GM12878 (cell line): Measurements from ENCODE around the gene ICA1. TPM values are rescaled to one million over a fixed set of nuclear protein-coding genes. Genes with fewer than 3 reads are reported as not detected.

Experiments used
- ATAC-seq: fragments of 200-7000 bp; cut with Tn5 transposase; 3 replicates; pipeline ENCODE4 v1.9.1; 2020; ENCODE audit warnings: mild to moderate bottlenecking, moderate library complexity
- BruUV-seq: library from RNA; stranded (reverse); fragments of 400-500 nt; replicated peaks from 2 replicates; lab custom pipeline; 2021; lab: Mats Ljungman, UMichigan
- CTCF ChIA-PET: fragments of 300-600 bp; sonication (Branson Sonifier 250); formaldehyde crosslinking; extraction: SDS; loops from one replicate; lab custom pipeline; 2021; ENCODE audit warnings: inconsistent platforms; lab: Yijun Ruan, JAX
- POLR2A ChIA-PET: fragments of 350-600 bp; formaldehyde crosslinking; extraction: SDS; loops from one replicate; lab custom pipeline; 2021; ENCODE audit warnings: inconsistent platforms; lab: Charles Lee
- RAD21 ChIA-PET: fragments of 300-600 bp; sonication (Branson Sonifier 250); formaldehyde crosslinking; loops from one replicate; lab custom pipeline; 2023; ENCODE audit warnings: antibody characterized with exemption; ENCODE audit not compliant: unreplicated experiment; lab: Charles Lee
- SMC1A ChIA-PET: fragments of 300-600 bp; sonication (Branson Sonifier 250); formaldehyde crosslinking; loops from one replicate; lab custom pipeline; 2023; ENCODE audit not compliant: unreplicated experiment, uncharacterized antibody; lab: Charles Lee
- DNase-seq: peaks from one replicate; pipeline ENCODE4 v3.0.0-alpha.2; 2011; ENCODE audit warnings: low read depth, low spot score
- FAIRE-seq: peaks from 3 replicates; lab custom pipeline; 2011; peaks lifted over from hg19 to GRCh38; lab: Jason Lieb, UNC
- H2AFZ ChIP-seq: 2 replicates; pipeline ENCODE4 v1.6.0; 2011; ENCODE audit warnings: low read depth, low read length, control low read depth; ENCODE audit not compliant: control insufficient read depth
- H3K27ac ChIP-seq: 2 replicates; pipeline ENCODE4 v1.5.1; 2011; ENCODE audit warnings: control low read depth; ENCODE audit not compliant: control insufficient read depth, insufficient read depth
- H3K27me3 ChIP-seq, 2 experiments: replicated peaks in 1 of 2; 2 replicates each; pipeline versions ENCODE4 v1.6.0 to v1.6.1; 2011; ENCODE audit warnings: low read length in 1 of 2; ENCODE audit not compliant: control insufficient read depth in 2 of 2, insufficient read depth in 2 of 2
- H3K36me3 ChIP-seq, 2 experiments: 2 replicates each; pipeline ENCODE4 v1.5.1; 2011; ENCODE audit warnings: low read length in 1 of 2; ENCODE audit not compliant: control insufficient read depth in 2 of 2, insufficient read depth in 2 of 2
- H3K4me1 ChIP-seq: 2 replicates; pipeline ENCODE4 v1.6.1; 2011; ENCODE audit warnings: mild to moderate bottlenecking, low read length, moderate library complexity, mixed read lengths; ENCODE audit not compliant: control insufficient read depth, insufficient read depth
- H3K4me2 ChIP-seq: 2 replicates; pipeline ENCODE4 v1.6.0; 2011; ENCODE audit warnings: control low read depth; ENCODE audit not compliant: control insufficient read depth, insufficient read depth
- H3K4me3 ChIP-seq: fragments of 200-600 bp; sonication (generic); 2 replicates; pipeline ENCODE4 v1.5.1; 2016
- H3K79me2 ChIP-seq: 2 replicates; pipeline ENCODE4 v1.6.0; 2011; ENCODE audit warnings: low read length; ENCODE audit not compliant: control insufficient read depth, insufficient read depth
- H3K9ac ChIP-seq: 2 replicates; pipeline ENCODE4 v1.8.0; 2011; ENCODE audit warnings: low read length, control low read depth, mixed read lengths; ENCODE audit not compliant: control insufficient read depth, insufficient read depth
- H3K9me3 ChIP-seq: replicated peaks from 3 replicates; pipeline ENCODE4 v1.5.1; 2011; ENCODE audit warnings: mild to moderate bottlenecking, low read length; ENCODE audit not compliant: control insufficient read depth, insufficient read depth
- H4K20me1 ChIP-seq: 2 replicates; pipeline ENCODE4 v1.6.0; 2011; ENCODE audit not compliant: control insufficient read depth, insufficient read depth
- BACH1 ChIP-seq: fragments of 450-650 bp; IDR thresholded peaks from 2 replicates; pipeline ENCODE4 v1.6.1; 2017; ENCODE audit warnings: mild to moderate bottlenecking, borderline replicate concordance
- BHLHE40 ChIP-seq, 2 experiments: fragments of 450-650 bp in 1 of 2; IDR thresholded peaks; 2 replicates each; pipeline ENCODE4 v1.6.1; 2011 to 2017; ENCODE audit warnings: low read depth in 2 of 2, borderline replicate concordance in 1 of 2, improper control_type of control experiment in 1 of 2, low read length in 1 of 2, mild to moderate bottlenecking in 1 of 2
- CREB1 ChIP-seq: IDR thresholded peaks from 2 replicates; pipeline ENCODE4 v1.6.1; 2012; ENCODE audit warnings: low read depth, mild to moderate bottlenecking, inconsistent platforms
- FOXK2 ChIP-seq: fragments of 450-650 bp; IDR thresholded peaks from 2 replicates; pipeline ENCODE4 v1.6.1; 2017; ENCODE audit warnings: mild to moderate bottlenecking, moderate library complexity
- FOXM1 ChIP-seq: IDR thresholded peaks from 2 replicates; pipeline ENCODE4 v1.6.1; 2012; ENCODE audit warnings: low read depth, mild to moderate bottlenecking, inconsistent platforms, low read length, moderate library complexity
- GABPA ChIP-seq: IDR thresholded peaks from 2 replicates; pipeline ENCODE4 v1.6.1; 2014; ENCODE audit warnings: antibody characterized with exemption, low read depth, mild to moderate bottlenecking, inconsistent platforms
- KAT2A ChIP-seq: conservative IDR thresholded peaks from 2 replicates; pipeline ENCODE4 v1.6.1; 2011; ENCODE audit warnings: low read depth, low read length; ENCODE audit not compliant: control insufficient read depth
- KLF5 ChIP-seq: fragments of 450-650 bp; IDR thresholded peaks from 2 replicates; pipeline ENCODE4 v1.6.1; 2014; ENCODE audit warnings: mild to moderate bottlenecking; ENCODE audit not compliant: partially characterized antibody
- MEF2A ChIP-seq: IDR thresholded peaks from 2 replicates; pipeline ENCODE4 v1.6.1; 2011; ENCODE audit warnings: low read depth, mild to moderate bottlenecking, low read length, moderate library complexity; ENCODE audit not compliant: insufficient read depth
- MTA2 ChIP-seq: fragments of 450-650 bp; IDR thresholded peaks from 2 replicates; pipeline ENCODE4 v1.6.1; 2016; ENCODE audit warnings: low read depth, mild to moderate bottlenecking, moderate library complexity
- RUNX3 ChIP-seq: IDR thresholded peaks from 2 replicates; pipeline ENCODE4 v1.6.1; 2012; ENCODE audit warnings: low read length, inconsistent platforms
- STAT1 ChIP-seq: fragments of 450-650 bp; conservative IDR thresholded peaks from 2 replicates; pipeline ENCODE4 v1.6.1; 2014; ENCODE audit warnings: antibody characterized with exemption, mild to moderate bottlenecking
- TCF3 ChIP-seq: IDR thresholded peaks from 2 replicates; pipeline ENCODE4 v1.6.1; 2012; ENCODE audit warnings: low read depth, mild to moderate bottlenecking, low read length, borderline replicate concordance; ENCODE audit not compliant: insufficient read depth
- WGBS: methylation state at CpG from one replicate; pipeline ENCODE4 v1.1.6; 2016; ENCODE audit warnings: low lambda C conversion rate; ENCODE audit not compliant: insufficient replicate concordance, insufficient coverage; ENCODE audit errors: missing lambda C conversion rate; 5-methylcytosine and 5-hydroxymethylcytosine counted together
- in situ Hi-C: fragments of 300-500 bp; cut with MboI; formaldehyde crosslinking; loops from 9 replicates; pipeline ENCODE4 v1.14.3; 2018; ENCODE audit warnings: mixed read lengths
- intact Hi-C: fragments of 100-400 bp; cut with micrococcal nuclease; formaldehyde crosslinking; loops from one replicate; pipeline ENCODE4 v1.14.2; 2022; ENCODE audit not compliant: unreplicated experiment
- polyA plus RNA-seq, 11 experiments: library from polyadenylated mRNA; depleted of rRNA in 4 of 11; unstranded in 6 of 11; stranded (reverse) in 5 of 11; fragments of >200 nt; fragmentation: Nextera tagmentation in 4 of 11; fragmentation: Illumina TruSeq in 1 of 11; extraction: Ambion mirVana in 4 of 11; extraction: Trizol in 1 of 11; gene quantifications; 1 replicate in 1 of 11; 2 replicates in 10 of 11; pipeline versions ENCODE4 v1.2.1 to v1.2.3, GENCODE V29; 2011 to 2016; ENCODE audit warnings: inconsistent platforms in 2 of 11, missing spikeins in 2 of 11, low read depth in 1 of 11
- total RNA-seq, 4 experiments: library from RNA; depleted of rRNA in 3 of 4; stranded (reverse); fragments of >200 nt in 3 of 4; fragmentation: Illumina TruSeq in 1 of 4; extraction: Trizol in 1 of 4; gene quantifications; 2 replicates each; pipeline versions ENCODE4 v1.2.1 to v1.2.3, GENCODE V29; 2013 to 2021
- TF ChIP-seq, protein P1 (sequence below): fragments of 450-650 bp; conservative IDR thresholded peaks from 2 replicates; pipeline ENCODE4 v1.6.1; 2017; ENCODE audit warnings: mild to moderate bottlenecking, moderate library complexity
- TF ChIP-seq, protein P2 (sequence below): IDR thresholded peaks from 2 replicates; pipeline ENCODE4 v1.6.1; 2012; ENCODE audit warnings: low read depth, low read length, improper control_type of control experiment
- TF ChIP-seq, protein P3 (sequence below), 3 experiments: IDR thresholded peaks in 2 of 3; conservative IDR thresholded peaks in 1 of 3; 2 replicates each; pipeline ENCODE4 v1.5.1; 2011; ENCODE audit warnings: low read depth in 3 of 3, low read length in 3 of 3, mild to moderate bottlenecking in 3 of 3, control low read depth in 2 of 3, moderate library complexity in 2 of 3, inconsistent platforms in 1 of 3, mixed read lengths in 1 of 3; ENCODE audit not compliant: control insufficient read depth in 2 of 3, insufficient read depth in 1 of 3; ENCODE audit errors: extremely low read depth in 1 of 3

ICA1 gene
- total and polyA plus RNA-seq, 10 of the 15 experiments (the other 5 are each of a cell fraction or from before 2014, with no cell fraction given) = 1.3 to 35.1 (median 3.3) TPM

DNA sequence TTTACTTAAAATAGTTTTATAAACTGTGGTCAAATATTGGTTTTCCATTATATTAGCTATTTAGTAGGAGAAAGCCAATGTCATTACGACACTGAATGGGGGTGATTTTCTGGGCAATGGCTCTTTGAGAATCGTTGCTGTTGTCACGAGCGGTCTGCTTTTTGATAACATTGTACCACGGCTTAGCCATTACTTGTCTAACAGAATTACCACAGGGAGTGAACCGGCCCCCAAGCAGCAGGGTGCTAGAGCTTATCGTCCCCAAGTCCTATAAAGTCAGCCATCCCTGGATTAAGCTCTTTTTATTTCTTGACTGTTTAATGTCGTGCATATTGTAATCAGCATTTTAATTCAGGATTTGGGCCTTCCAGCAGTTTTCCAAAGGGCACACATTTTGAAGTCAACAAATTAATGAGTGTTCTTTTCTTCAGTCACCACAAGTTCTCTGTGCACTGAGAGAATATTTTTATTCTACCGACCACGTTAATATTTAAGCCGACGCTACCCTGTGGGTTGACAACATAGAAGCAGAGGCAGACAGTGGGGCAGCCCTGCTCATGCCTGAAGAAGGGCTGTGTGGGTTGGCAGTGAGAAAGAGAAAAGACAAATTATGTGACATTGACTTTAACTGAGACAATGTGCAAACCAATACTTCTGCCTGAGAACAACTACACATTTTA, 125.8 kb downstream of the ICA1 start:
- no peaks in the 10 kb centered on the region; the same call in 1 of the 2 replicates for H3K79me2 ChIP-seq
- SMC1A ChIA-PET = interaction anchor here (0.7 to 9.2 kb wide), 7 partner anchors 7 to 72 kb away, joined by 3 to 182 read pairs (median 17); no protein-coding TSS in a partner anchor

More for the DNA sequence above, 125.8 kb downstream of the ICA1 start:
- ChIA-PET CTCF (interaction anchor here (0.7 to 1.8 kb wide), 4 partner anchors 10 to 54 kb away, joined by 4 to 6 read pairs (median 4); no protein-coding TSS in a partner anchor), POLR2A (interaction anchor here (1.0 to 7.7 kb wide), 5 partner anchors 17 to 54 kb away, joined by 3 to 133 read pairs (median 4); no protein-coding TSS in a partner anchor), RAD21 (interaction anchor here (0.9 to 8.5 kb wide), 7 partner anchors 8 to 953 kb away, joined by 3 to 124 read pairs (median 4); no protein-coding TSS in a partner anchor)
- peaks cover 38% of the 10 kb centered on the region for H3K4me1 ChIP-seq
- H3K27ac ChIP-seq = no peak overlapping the region
- no peak overlapping the region for H2AFZ ChIP-seq
- in situ Hi-C loops = loop anchor here (25.0 kb wide), 1 partner anchor 1874 kb away; the partner anchor contains the start of gene CYTH3
- ATAC-seq (no peak), DNase-seq (no peak)
- no peaks in the 10 kb centered on the region for H3K27me3 ChIP-seq
- peaks cover 4% of the 10 kb centered on the region; the same call in 1 of the 3 replicates for H3K9me3 ChIP-seq
- no TSS peak for BruUV-seq
- over 99% methylated on average over 12 of the region's 12 CpGs for WGBS
- no peak overlapping the region for H3K4me3 ChIP-seq
- H4K20me1 ChIP-seq = no peaks in the 10 kb centered on the region
- TF ChIP-seq FOXM1 (no peak), STAT1 (no peak), KLF5 (no peak), GABPA (no peak), BHLHE40 (IDR thresholded peaks at IDR 0.05; ENCODE audit: borderline replicate concordance in 1 of 2, low read depth in 2 of 2, low read length in 1 of 2) (no peak), KAT2A (no peak), MTA2 (no peak), CREB1 (no peak), MEF2A (no peak), TCF3 (no peak), RUNX3 (no peak), FOXK2 (no peak), BACH1 (no peak)
- TF ChIP-seq, protein P1, sequence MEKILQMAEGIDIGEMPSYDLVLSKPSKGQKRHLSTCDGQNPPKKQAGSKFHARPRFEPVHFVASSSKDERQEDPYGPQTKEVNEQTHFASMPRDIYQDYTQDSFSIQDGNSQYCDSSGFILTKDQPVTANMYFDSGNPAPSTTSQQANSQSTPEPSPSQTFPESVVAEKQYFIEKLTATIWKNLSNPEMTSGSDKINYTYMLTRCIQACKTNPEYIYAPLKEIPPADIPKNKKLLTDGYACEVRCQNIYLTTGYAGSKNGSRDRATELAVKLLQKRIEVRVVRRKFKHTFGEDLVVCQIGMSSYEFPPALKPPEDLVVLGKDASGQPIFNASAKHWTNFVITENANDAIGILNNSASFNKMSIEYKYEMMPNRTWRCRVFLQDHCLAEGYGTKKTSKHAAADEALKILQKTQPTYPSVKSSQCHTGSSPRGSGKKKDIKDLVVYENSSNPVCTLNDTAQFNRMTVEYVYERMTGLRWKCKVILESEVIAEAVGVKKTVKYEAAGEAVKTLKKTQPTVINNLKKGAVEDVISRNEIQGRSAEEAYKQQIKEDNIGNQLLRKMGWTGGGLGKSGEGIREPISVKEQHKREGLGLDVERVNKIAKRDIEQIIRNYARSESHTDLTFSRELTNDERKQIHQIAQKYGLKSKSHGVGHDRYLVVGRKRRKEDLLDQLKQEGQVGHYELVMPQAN = no peak
- TF ChIP-seq, protein P2, sequence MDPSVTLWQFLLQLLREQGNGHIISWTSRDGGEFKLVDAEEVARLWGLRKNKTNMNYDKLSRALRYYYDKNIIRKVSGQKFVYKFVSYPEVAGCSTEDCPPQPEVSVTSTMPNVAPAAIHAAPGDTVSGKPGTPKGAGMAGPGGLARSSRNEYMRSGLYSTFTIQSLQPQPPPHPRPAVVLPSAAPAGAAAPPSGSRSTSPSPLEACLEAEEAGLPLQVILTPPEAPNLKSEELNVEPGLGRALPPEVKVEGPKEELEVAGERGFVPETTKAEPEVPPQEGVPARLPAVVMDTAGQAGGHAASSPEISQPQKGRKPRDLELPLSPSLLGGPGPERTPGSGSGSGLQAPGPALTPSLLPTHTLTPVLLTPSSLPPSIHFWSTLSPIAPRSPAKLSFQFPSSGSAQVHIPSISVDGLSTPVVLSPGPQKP = no peak
- TF ChIP-seq, protein P3, sequence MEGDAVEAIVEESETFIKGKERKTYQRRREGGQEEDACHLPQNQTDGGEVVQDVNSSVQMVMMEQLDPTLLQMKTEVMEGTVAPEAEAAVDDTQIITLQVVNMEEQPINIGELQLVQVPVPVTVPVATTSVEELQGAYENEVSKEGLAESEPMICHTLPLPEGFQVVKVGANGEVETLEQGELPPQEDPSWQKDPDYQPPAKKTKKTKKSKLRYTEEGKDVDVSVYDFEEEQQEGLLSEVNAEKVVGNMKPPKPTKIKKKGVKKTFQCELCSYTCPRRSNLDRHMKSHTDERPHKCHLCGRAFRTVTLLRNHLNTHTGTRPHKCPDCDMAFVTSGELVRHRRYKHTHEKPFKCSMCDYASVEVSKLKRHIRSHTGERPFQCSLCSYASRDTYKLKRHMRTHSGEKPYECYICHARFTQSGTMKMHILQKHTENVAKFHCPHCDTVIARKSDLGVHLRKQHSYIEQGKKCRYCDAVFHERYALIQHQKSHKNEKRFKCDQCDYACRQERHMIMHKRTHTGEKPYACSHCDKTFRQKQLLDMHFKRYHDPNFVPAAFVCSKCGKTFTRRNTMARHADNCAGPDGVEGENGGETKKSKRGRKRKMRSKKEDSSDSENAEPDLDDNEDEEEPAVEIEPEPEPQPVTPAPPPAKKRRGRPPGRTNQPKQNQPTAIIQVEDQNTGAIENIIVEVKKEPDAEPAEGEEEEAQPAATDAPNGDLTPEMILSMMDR (IDR thresholded peaks at IDR 0.05 in 2 of 3, conservative IDR thresholded peaks at IDR 0.05 in 1 of 3; ENCODE audit: control insufficient read depth in 2 of 3, extremely low read depth in 1 of 3, insufficient read depth in 1 of 3, low read depth in 3 of 3, low read length in 3 of 3) = no peak
- TF ChIP-seq, all 136 proteins: peak for 0
- no peak for FAIRE-seq
- Histone ChIP-seq H3K4me2 (no peak overlapping the region), H3K36me3 (no peaks in the 10 kb centered on the region), H3K9ac (no peak overlapping the region)
- intact Hi-C loops = no loop called here
